GM21576 (cell line): ENCODE results near the gene PRKCB.

Experiments
- ATAC-seq: cut with Tn5 transposase; IDR thresholded peaks from one replicate; pipeline ENCODE4 v1.9.1; 2021; ENCODE audit warnings: mild to moderate bottlenecking, moderate library complexity; ENCODE audit not compliant: unreplicated experiment

Gene PRKCB

DNA sequence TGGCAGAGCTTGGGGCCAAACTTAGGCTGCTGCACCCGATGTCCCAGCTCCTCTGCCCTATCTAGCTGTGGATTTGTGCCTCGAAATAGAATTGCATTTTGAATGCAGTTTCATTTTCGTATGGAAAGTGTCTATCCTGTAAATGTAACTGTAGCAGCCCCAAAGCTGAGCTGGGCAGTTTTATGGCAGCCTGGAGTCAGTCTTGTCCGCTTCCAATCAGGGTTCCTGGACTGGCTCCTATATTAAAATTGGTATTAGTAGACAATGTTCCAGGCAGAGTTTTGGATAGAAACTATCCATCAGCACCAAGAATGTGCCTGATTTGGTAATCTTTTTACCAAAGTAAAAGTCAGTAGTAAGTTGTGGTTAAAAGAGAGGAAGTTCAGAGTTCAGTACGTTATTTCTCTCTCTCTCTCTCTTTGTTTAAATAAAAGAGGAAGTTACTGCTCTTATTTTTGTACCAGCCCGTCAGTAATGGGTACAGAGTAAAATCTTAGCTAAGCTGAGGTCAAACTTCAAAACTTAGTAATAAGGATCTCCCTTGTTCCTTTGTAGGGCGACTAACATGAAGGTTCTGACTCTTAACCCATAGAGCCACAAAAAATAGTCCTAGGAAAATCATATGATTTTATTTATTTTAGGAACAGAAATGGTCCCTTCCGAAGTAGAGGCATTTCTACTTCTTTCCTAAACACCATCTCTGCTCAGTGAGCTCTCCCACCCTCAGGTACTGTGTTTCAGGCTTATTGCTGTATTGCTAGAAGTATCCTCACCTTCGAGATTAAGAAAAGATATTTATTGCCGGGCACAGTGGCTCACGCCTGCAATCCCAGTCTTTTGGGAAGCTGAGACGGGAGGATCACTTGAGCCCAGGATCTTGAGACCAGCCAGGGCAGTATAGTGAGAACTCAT lies 28.0 kb downstream of the PRKCB start:
- peak; percentile 63 for ATAC-seq

DNA sequence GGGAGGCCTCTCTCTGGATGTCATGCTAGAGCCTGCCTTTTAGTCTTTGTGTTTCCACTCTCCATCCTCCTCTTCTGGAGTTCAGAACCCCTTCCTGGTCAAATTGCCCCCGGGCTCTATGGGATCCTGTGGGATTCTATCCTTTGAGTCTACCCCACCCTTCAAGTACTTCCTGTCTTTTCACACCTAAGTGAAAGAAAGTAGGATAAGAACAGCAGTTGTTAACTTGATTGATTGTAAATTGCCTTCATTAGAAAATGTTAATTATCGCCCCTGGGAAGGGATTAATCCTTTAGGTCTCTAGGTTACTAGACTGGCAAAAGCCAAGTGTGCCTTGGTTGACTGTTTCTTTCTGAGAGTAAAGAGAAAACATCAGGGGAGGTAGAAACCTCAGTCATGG lies 30.1 kb downstream of the PRKCB start:
- no peak for ATAC-seq

DNA sequence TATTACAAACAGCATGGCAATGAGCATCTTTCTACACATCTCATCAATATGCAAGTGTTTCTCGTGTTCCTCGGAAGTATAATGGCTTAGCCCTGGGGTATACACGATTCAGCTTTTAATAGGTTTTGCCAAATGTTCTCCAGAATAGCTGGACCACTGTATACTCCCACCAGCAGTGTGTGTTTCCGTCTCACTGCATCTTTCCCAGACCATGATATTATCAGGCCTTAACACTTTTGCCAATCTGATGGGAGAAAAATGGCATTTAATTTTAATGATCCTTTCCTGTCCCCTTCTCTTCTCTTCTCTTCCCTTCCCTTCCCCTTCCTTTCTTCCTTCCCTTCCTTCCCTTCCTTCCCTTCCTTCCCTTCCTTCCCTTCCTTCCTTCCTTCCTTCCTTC lies 30.8 kb downstream of the PRKCB start:
- no peak for ATAC-seq

DNA sequence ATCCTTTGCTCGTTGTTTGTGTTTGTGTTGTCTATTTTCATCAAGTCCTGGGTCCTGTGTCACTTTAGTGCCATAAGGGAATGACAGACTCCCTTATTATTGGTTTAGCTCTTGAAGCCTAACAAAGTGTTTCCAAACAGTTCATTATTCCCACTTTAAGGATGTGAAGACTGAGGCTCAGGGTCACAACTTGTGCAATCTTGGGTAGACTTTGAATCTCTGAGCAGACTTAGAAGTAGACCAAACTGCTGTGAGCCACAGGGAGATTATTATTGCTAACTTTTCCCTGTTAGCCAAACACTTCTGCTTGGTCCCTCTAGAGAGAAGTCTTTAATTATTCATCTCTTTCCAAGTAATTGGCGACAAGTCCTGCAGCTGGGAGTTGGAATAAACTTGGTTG lies 31.8 kb downstream of the PRKCB start:
- ATAC-seq = no peak

DNA sequence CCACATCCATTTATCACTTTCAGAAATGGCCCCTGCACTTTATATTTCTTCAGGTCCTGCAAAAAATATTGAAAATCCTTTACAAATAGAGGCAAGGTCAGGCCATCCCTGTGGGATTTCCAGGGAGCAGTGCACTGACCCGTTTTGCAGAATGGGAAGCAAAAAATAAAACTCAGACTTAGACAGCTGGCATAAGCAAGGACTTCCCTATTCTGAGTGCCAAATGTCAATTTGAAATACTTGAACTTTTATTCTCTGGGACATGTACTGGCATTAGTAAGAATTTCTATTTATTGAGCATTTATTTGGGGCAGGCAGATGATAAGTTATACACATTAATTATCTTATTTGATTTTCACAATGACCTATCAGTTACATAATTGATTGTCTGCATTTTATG lies 32.4 kb downstream of the PRKCB start:
- no peak for ATAC-seq

DNA sequence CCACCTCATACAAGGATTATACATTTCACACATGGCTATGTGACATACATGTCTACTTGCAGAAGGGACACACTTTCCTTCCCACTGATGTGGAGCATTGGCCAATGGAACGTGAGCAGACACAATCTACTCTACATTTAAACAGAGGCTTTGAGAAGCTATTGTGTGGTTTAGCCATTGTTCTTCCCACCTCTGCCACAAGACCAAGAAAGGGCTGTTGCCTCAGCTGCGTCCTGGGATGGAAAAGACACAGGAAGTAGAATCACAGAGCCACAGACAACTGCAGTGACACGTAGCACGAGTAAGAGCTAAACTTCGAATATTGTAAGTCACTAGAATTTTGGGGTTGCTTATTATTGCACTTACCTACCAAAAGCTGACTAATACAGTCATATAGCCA lies 33.3 kb downstream of the PRKCB start:
- ATAC-seq = no peak

DNA sequence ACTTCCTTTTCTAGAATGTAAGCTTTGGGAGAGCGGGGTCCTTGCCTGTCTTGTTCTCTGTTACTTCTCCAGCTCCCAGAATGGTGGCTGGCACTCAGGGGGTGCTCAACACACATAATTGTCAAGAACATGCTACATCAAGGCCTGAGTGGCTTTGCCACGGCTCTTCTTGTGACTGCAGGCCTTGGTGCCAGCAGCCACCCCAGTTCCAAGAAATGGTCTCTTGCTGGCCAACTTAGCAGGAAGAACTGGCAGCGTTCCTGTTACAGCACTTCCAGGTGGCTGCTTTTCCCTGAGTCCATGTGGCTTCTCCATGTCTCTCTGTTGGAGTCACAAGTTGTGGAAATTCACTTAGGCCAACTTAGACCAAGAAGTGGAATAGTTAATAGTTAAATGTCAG lies 36.1 kb downstream of the PRKCB start:
- ATAC-seq = no peak

DNA sequence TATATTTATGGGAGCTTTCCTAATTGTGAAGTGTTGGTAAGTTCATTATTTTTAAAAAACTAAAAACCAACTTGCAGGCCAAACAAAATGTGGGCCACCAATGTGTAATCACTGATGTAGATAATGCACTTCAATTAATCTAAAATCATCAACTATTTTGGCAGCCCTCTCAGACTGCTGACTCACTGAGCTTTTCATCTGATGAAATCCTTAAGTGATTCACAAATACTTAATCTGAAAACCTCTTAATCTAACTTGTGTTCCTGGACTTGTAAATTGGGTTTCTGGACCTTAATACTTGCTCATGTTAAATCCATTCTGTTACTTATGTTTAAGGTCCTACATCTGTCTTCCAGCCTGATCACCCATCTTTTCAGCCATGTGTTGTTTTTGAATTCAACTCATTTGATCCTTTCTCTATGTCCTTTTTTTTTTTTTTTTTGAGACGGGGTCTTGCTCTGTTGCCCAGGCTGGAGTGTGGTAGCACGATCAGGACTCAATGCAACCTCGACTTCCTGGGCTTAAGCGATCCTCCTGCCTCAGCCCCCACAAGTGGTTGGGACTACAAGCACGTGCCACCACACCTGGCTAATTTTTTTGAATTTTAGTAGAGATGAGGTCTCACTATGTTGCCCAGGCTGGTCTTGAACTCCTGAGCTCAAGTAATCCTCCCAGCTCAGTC lies 39.0 kb downstream of the PRKCB start:
- no peak for ATAC-seq

DNA sequence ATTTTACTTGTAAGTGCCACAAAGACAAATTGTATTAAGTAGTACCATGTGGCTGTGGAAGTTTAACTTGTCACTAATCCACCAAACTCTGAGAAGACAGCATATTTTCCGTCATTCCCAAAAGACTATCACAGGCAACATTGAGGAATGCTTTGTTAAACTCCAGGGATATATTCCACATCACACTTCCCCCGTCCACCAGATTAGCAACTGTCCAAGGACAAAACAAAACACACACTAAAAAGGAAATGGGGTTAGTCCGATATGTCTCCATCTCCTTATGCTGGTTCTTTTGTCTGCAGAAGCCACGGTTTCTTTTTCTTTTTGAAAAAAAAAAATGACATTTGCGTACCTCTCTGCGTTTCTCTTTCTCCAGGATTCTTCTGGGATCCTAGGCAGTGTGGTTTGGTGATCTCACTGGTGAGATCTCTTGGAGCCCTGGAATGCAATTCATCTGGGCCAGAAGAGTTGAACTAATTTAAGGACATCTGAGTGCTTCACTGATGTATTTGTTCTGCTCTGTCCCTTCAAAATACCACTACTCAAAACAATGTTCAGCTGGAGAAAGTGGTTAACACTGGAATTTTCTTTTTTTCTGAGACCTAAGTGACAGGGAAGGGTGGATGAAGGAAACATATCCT lies 40.6 kb downstream of the PRKCB start:
- no peak for ATAC-seq

DNA sequence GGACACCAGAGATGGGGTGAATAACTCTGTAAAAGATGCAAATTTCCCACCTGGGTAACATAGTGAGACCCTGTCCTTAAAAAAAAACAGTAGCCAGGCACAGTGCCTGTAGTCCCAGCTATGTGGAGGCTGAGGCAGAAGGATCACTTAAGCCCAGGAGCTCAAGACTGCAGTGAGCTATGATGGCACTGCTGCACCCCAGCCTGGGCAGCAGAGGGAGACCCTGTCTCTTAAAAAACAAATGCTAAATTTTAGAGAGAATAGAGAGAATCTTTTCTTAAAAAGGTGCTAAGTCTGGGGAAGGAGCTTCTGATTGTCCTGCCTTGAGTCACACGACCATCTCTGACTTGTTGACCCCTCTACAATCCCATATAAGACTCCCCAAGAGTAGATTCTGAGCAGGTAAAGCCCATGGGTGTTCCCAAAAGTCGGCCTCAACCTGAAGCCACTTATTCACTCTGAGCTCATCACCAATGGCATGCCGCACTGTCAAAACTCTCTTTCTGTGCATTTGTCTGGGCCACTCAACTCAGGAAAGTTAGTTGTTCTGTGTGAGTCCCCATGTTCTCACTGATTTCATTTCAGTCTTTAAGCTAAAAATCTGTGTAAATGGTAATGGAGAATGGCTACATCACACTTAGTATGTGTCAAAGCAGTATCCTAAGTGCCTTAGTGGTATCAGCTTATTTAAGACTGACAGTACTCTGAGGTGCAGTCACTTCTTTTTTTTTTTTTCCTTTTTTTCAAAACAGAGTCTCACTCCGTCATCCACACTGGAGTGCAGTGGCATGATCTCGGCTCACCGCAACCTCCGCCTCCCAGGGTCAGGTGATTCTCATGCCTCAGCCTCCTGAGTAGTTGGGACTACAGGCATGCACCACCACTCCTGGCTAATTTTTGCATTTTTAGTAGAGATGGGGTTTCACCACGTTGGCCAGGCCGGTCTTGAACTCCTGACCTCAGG lies 41.6 kb downstream of the PRKCB start:
- no peak for ATAC-seq

DNA sequence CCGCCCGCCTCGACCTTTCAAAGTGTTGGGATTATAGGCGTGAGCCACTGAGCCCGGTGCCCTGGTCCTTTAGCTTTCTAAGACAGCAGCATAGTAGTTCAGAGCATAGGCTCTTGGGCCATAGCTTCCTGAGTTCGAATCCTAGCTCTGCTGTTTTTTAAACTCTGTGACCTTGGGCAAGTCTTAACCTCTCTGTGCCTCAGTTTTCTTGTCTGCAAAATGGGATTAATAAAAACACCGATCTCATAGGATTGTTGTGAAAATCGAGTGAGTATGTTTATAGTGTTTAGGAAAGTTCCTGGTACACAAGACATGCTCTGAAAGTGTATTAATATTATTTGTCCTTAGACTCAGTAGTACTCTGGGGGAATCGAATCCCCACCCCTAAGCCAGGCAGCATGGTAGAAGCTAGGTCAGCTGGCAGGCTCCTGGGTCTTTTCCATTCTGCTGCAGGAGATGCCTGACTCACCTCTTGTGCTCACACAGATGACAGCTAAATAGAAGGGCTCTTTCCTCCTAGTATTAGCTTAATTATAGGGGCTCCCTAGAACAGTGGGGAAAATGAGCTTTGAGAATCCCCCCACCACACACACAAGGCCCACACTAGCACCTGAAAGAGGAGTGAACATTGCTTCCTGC lies 44.1 kb downstream of the PRKCB start:
- no peak for ATAC-seq

DNA sequence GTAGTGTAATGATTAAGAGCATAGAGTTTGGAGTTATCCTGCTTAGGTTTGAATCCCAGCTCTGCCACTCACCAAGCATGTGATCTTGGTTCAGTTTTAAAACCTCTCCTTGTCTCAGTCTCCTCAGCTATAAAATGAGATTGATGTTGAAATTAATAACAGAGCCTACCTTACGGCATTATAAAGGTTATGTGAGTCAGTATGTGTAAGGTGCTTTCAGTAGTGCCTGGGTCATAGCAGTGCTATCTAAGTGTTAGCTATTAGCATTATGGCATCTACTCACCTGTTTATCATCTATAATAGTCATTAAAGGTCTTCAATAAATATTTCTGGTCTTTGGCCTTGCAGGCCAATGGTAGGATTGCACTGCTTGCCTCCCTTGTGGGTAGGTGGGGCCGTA lies 53.4 kb downstream of the PRKCB start:
- no peak for ATAC-seq

DNA sequence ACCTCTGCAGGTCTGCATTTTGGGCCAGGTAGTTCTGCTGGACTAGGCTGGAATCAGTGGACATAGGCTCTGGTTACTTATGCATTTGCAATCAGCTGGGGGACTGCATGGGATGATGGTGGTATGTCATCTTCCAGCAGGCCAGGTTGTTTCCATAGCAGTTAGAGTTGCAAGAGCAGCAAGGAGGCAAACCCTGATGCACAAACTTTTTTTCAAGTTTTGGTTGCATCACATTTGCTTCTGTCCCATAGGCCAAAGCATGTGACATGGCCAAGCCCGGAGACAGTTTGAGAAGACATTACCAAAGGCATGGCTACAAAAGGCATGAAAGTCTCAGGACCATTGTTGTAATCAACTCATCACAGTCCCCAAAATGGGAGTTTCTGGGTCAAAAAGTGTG lies 58.2 kb downstream of the PRKCB start:
- ATAC-seq = no peak

DNA sequence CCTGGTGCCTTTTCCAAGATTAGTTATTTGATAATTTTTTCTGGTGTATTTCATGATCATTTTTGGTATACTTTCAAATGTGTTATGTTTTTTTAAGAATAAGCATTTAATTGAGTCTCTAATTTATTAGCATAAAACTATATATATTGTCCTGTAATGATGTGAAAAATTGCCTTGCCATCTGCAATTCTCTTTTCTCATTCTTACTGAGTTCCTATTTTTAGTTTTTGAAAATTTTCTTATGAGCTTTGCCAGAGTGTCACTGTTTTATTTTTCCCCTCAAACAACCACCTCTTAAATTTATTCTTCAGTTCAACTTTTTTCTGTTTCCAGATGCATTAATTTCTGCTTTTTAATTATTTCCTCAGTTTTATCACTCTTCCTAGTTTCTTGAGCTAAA lies 59.3 kb downstream of the PRKCB start:
- no peak for ATAC-seq

DNA sequence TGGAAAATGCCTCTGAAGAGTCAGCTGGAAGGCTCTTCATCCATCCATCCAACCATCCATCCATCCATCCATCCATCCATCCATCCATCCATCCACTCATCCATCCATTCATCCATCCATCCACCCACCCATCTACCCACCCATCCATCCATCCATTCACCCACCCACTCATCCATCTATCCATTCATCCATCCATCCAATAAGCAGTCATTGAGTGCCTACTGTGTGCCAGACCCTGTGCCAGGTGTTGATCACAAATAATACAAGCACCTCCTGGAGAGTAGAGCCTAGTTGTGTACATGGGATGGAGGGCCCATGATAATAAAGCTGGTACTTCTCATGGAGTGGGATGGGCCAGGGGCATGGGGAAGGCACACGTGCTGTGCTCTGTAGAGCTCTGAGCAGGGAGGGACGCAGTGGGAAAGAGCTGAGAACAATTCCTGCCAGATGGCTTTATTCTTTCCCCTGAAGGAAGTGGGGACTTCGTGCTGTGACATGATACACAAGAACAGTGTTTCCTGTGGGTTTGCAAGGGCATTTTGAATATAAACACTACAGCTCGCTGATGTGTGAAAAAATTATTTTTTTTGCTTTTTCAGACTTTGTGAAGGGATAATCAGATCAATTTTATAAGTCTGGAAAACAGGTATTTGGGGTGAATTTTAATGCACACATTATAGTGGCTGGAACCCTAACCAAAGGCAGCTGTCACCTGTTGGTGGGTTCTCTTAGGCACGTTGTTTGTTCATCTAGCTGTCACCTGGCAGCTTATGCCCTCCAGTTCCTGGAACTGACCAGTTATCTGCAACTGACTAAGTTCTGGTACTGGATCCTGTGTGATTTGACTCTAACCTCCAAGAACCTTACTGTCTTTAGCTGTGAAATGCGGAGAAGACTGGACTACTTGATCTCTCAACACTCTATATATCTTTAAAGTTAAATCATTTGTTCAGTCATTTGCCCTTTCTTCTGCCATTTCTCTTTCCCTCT lies 61.3 kb downstream of the PRKCB start:
- ATAC-seq = no peak

DNA sequence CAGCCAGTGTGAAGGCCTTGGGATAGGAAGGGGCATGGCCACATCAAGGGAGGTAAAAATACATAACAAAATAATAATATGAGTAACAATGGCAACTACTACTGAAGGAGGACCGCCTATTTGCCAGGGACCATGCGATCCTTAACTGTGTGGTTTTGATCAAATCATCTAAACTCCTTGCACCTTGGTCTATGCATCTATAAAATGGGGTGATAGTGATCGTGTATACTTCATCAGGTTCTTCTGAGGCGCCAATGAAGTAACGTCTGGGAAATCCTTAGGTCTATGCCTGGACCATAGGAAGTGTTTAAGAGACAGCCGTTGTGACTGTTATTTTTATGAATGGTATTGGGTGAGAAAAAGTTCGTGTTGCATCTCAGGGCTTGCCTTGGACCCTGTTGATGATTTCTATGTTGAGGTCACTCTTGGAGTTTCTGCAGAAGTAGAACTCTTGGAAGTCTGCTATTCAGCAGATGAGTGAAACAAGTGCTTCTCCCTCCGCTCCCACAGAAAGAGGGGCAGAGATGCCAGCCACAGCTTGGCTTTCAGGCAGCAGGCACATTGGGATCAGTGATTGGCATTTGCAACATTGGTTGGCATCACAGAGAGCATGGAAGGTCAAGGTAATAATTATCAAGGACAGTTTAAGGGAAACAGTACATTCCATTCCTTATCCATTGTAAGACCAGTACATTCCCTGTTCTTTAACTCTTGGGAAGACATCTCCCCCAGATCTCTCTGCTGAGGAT lies 63.1 kb downstream of the PRKCB start:
- ATAC-seq = no peak

DNA sequence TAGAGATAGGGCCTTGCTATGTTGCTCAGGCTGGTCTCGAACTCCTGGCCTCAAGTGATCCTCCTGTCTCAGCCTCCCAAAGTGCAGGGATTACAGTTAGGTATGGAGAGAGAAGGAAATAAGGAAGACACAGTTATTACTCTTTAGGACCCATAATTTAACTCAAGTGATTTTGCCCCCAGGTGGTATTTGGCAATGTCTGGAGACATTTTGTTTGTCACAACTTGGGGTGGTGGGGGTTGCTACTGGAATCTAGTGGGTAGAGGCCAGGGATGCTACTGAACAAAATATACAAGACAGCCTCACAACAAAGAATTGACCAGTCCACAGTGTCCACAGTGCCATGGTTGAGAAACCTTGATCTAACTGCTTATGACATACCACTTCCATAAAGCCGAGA lies 64.1 kb downstream of the PRKCB start:
- ATAC-seq = no peak

DNA sequence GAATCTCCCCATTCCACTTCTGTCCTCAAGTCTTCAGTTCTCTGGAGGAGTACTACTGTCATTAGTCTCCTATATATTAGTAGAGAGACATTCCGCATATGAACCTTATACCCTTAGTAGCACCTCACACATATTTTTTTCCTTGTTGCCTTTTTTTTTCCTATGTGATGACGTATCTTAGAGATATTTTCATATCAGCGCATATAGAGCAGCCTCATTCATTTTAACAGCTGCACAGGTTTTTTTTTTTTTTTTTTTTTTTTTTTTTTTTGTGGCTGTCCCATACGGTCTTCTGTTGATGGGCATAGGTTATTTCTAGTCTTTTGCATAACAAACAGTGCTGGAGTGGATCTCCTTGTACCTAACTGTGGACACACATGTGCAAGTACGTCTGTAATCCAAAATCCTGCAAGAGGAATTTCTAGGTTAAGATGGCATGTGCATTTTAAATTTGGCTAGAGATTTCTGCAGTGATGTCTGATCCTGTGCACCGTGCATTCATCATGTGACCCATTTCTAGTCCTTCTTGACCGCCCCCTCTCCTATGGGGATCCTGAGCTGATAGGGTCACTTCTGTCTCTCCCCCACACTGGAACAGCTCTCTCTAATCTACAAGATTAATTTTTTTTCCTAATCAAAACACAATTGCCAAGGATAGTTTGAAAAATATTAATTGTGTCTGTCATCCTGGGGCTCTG lies 64.8 kb downstream of the PRKCB start:
- no peak for ATAC-seq
